Lung (tissue), 12 donors: ENCODE results near the gene MET. TPM values are rescaled to one million over a fixed set of nuclear protein-coding genes. Genes with fewer than 3 reads are reported as not detected.
A peak's percentile ranks its signal among the peaks of the same experiment; 100 is the strongest.

ENCODE experiments used
- ATAC-seq: fragments of 200-7000 bp; cut with Tn5 transposase; one replicate; pipeline ENCODE4 v1.9.1; 2020; ENCODE audit warnings: moderate number of reproducible peaks; ENCODE audit not compliant: insufficient read depth, low FRiP score
- DNase-seq, 3 donors: peaks; one replicate each; pipeline ENCODE4 v3.0.0-alpha.2; 2013 to 2017
- H3K27ac ChIP-seq, 2 donors: one replicate each; pipeline ENCODE4 v1.5.1; 2013; ENCODE audit warnings: mild to moderate bottlenecking in 2 of 2, moderate library complexity in 2 of 2, control low read depth in 1 of 2, inconsistent platforms in 1 of 2, low read depth in 1 of 2, low read length in 1 of 2
- H3K27me3 ChIP-seq, 3 donors: one replicate each; pipeline ENCODE4 v1.5.1; 2013; ENCODE audit warnings: low read length in 2 of 3; ENCODE audit not compliant: control insufficient read depth in 3 of 3, insufficient read depth in 3 of 3
- H3K36me3 ChIP-seq, 4 donors: one replicate each; pipeline ENCODE4 v1.5.1; 2013; ENCODE audit warnings: low read length in 4 of 4, mild to moderate bottlenecking in 1 of 4, moderate library complexity in 1 of 4; ENCODE audit not compliant: control insufficient read depth in 4 of 4, insufficient read depth in 4 of 4
- H3K4me1 ChIP-seq, 5 donors: one replicate each; pipeline ENCODE4 v1.5.1; 2013; ENCODE audit warnings: low read length in 5 of 5, mild to moderate bottlenecking in 2 of 5, moderate library complexity in 1 of 5; ENCODE audit not compliant: control insufficient read depth in 5 of 5, insufficient read depth in 5 of 5
- H3K4me3 ChIP-seq: one replicate; pipeline ENCODE4 v1.5.1; 2013; ENCODE audit warnings: mild to moderate bottlenecking, control low read depth, moderate library complexity
- H3K9ac ChIP-seq, 2 donors: one replicate each; pipeline ENCODE4 v1.5.1; 2013; ENCODE audit warnings: low read length in 2 of 2, control low read depth in 1 of 2; ENCODE audit not compliant: insufficient read depth in 1 of 2
- H3K9me3 ChIP-seq, 4 donors: one replicate each; pipeline ENCODE4 v1.5.1; 2013; ENCODE audit warnings: low read length in 3 of 4, mild to moderate bottlenecking in 1 of 4, moderate library complexity in 1 of 4; ENCODE audit not compliant: control insufficient read depth in 4 of 4, insufficient read depth in 3 of 4
- WGBS, 2 donors: extraction: QIAGEN DNeasy Blood & Tissue Kit; methylation state at CpG; one replicate each; pipeline ENCODE4 v1.1.7; 2013; 5-methylcytosine and 5-hydroxymethylcytosine counted together
- polyA plus RNA-seq, 2 donors: library from polyadenylated mRNA; stranded (reverse); fragments of 200-250 nt; gene quantifications; one replicate each; pipeline ENCODE4 v1.2.1, GENCODE V29; 2013
- total RNA-seq, 2 donors: library from RNA; depleted of rRNA in 1 of 2; stranded (reverse); fragments of >200 nt in 1 of 2; gene quantifications; one replicate each; pipeline ENCODE4 v1.2.1, GENCODE V29; 2014 to 2021
- TF ChIP-seq, protein P1 (sequence below): IDR thresholded peaks from 2 replicates; pipeline ENCODE4 v1.5.1; 2012; ENCODE audit warnings: mild to moderate bottlenecking; ENCODE audit errors: control extremely low read depth, extremely low read depth
- donor health status: control.
- donor health status: control.
- donor health status: Bipolar disorder and iron deficiency.
- donor health status: healthy.
- donor health status: DM: yes; HTN: yes; CAD: no.

The MET gene
- total and polyA plus RNA-seq, 4 donors = 16.3 to 106 (median 41.5) TPM

DNA sequence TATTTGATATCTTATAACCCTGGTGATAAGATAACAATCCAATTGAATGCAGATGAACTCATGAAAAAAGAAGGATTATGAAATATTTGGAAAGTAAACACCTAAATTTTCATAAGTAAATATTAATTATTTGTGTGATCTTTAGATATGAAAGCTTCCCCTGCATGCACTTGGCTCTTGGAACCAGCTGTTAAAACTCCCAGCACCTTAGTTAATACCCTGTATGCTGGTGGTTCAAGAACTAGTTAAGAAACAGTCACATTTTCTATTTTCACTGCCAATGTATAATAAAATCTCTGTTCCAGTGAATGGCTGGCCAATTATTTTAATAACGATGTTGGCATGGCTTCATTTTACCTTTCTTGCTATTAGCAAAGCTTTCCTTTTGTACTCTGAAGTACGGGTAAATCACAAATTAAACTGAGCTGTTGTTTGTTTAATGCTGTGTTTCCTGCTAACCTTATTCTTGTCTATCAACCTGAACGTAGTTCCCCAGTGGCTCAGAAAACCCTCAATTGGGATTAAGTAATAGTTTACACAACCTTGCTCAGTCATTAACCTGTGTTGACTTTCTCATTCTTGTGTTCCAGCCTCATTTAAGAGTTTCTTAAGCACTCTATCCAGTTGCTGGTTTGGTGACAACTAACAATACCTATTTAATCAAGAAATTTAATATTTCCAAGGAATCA, 38.9 kb downstream of the MET start:
- DNase-seq (peak in 2 of 3 donors; percentile 38 to 50), ATAC-seq (peak; percentile 27)
- H3K9me3 ChIP-seq = no peaks in the 10 kb centered on the region
- no peaks in the 10 kb centered on the region for H3K36me3 ChIP-seq
- no peak overlapping the region for H3K4me3 ChIP-seq
- TF ChIP-seq, protein P1, sequence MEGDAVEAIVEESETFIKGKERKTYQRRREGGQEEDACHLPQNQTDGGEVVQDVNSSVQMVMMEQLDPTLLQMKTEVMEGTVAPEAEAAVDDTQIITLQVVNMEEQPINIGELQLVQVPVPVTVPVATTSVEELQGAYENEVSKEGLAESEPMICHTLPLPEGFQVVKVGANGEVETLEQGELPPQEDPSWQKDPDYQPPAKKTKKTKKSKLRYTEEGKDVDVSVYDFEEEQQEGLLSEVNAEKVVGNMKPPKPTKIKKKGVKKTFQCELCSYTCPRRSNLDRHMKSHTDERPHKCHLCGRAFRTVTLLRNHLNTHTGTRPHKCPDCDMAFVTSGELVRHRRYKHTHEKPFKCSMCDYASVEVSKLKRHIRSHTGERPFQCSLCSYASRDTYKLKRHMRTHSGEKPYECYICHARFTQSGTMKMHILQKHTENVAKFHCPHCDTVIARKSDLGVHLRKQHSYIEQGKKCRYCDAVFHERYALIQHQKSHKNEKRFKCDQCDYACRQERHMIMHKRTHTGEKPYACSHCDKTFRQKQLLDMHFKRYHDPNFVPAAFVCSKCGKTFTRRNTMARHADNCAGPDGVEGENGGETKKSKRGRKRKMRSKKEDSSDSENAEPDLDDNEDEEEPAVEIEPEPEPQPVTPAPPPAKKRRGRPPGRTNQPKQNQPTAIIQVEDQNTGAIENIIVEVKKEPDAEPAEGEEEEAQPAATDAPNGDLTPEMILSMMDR = no peak
- peaks cover 0 to 8% (median 5%) of the 10 kb centered on the region in 5 donors for H3K4me1 ChIP-seq
- no peak overlapping the region for H3K9ac ChIP-seq
- WGBS, 2 donors = 54 to 60% methylated on average over 3 of the region's 3 CpGs
- no peak overlapping the region for H3K27ac ChIP-seq
- H3K27me3 ChIP-seq = no peaks in the 10 kb centered on the region

- no peak for DNase-seq
- no peaks in the 10 kb centered on the region for H3K27me3 ChIP-seq
- TF ChIP-seq, protein P1 = no peak
- H3K27ac ChIP-seq = no peak overlapping the region
- no peaks in the 10 kb centered on the region for H3K36me3 ChIP-seq
- peaks cover 0 to 8% (median 4%) of the 10 kb centered on the region in 5 donors for H3K4me1 ChIP-seq
- H3K4me3 ChIP-seq = no peak overlapping the region
- H3K9ac ChIP-seq = no peak overlapping the region
- ATAC-seq = no peak
- no peaks in the 10 kb centered on the region for H3K9me3 ChIP-seq
- WGBS, 2 donors = 66 to 88% methylated on average over 4 of the region's 4 CpGs
Observed at GRCh38 chr7:116711790-116712189, 39.8 kb downstream of the MET start.

DNA sequence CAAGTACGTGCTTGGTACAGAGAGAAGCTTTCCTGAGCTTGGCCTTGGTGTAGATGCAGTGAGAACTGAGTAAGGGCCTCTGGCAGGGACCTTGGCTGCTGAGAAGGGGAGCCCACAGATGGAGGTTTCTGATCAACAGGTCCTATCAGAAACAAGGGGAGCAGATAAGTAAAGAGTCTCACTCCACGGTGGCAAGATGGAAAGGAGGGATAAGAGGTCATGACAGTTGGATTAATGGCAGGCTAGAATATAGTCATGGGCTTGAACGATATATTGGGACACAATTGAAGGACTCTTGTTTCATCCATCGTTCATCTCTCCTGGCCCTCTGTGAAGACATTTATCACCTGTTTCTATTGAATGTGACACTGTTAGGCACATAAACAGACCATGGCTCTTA, 41.5 kb downstream of the MET start:
- Histone ChIP-seq H3K9me3 (no peaks in the 10 kb centered on the region), H3K27me3 (no peaks in the 10 kb centered on the region), H3K4me3 (no peak overlapping the region), H3K4me1 (peaks cover 0 to 8% (median 4%) of the 10 kb centered on the region in 5 donors), H3K9ac (no peak overlapping the region), H3K36me3 (no peaks in the 10 kb centered on the region), H3K27ac (no peak overlapping the region)
- TF ChIP-seq, protein P1 = no peak
- 88 to 94% methylated on average over 4 of the region's 4 CpGs for WGBS, 2 donors
- DNase-seq = no peak
- ATAC-seq = no peak

GRCh38 chr7:116713918-116714317, 41.9 kb downstream of the MET start:
- no peak overlapping the region for H3K9ac ChIP-seq
- no peak overlapping the region for H3K27ac ChIP-seq
- peaks cover 0 to 6% (median 2%) of the 10 kb centered on the region in 5 donors for H3K4me1 ChIP-seq
- TF ChIP-seq, protein P1 = no peak
- H3K27me3 ChIP-seq = no peaks in the 10 kb centered on the region
- ATAC-seq (no peak), DNase-seq (no peak)
- H3K36me3 ChIP-seq = no peaks in the 10 kb centered on the region
- no peaks in the 10 kb centered on the region for H3K9me3 ChIP-seq
- no peak overlapping the region for H3K4me3 ChIP-seq
